Activated CD8-positive, alpha-beta memory T cell treated with anti-CD3 and anti-CD28 coated beads for 24 hours (primary cell): ENCODE measurements around the gene NAP1L4.

Experiments used
- DNase-seq: peaks from one replicate; pipeline ENCODE4 v3.0.0-alpha.2; 2020

The NAP1L4 gene

GRCh38 chr11:2991452-2992233 lies 486 bp downstream of the NAP1L4 start:
- DNase-seq, result no peak

DNA sequence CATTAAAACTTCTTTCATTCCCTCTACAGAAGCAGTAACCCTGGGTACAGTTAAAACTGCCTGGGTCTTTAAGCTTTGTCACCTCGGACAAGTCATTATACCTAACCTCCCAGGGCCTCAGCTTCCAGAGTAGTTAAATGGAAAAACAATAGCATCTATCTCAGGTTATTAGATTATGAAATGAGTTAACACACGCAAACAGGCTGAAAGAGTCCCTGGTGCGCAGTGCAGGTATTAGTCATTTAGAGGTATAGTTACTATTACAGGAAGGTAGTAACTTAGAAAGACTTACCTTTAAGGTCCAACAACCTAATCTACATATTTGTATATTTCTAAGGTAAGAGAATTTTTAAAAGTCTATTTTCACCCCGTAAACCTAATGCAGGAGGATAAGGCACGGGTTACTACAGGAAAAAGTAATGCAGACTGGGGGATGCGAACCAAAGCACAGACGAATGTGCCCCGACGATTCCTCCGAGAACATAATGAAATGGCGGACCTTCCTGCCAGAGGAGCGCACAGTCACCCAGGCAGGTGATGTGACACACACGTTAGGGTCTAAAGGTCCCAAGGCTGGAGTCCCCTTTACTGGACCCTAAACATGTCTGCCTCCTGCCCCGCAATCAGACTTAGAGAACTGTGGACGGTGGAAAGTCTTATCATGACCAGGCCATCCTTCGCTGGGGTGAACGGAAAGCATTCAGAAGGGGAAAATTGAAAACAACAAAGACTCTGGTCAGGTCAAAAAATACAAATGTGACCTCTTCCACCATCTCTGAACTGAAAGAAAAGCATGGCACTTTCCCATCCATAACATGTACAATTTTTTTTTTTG lies 1.3 kb downstream of the NAP1L4 start:
- peak; percentile 78 for DNase-seq

GRCh38 chr11:2989551-2989950 lies 2.6 kb downstream of the NAP1L4 start:
- no peak for DNase-seq

DNA sequence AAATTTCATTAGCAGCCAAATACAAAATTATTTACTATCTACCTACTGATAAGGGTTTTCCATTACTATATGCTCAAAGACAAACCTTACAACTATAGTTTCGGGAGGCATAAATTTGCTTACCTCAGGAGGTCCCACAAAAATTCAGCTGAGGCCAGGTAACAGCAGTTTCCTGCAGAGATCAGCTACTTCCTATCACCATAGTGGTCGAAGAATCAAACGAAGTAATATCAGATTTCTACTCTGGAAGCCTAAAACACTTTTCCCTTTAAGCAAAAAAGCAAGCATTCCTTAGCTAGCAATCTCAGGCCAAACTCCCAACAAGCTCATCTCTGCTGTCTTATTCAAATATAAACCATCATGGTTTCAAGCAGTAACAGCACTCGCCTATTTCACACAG lies 3.1 kb downstream of the NAP1L4 start:
- DNase-seq, result no peak

DNA sequence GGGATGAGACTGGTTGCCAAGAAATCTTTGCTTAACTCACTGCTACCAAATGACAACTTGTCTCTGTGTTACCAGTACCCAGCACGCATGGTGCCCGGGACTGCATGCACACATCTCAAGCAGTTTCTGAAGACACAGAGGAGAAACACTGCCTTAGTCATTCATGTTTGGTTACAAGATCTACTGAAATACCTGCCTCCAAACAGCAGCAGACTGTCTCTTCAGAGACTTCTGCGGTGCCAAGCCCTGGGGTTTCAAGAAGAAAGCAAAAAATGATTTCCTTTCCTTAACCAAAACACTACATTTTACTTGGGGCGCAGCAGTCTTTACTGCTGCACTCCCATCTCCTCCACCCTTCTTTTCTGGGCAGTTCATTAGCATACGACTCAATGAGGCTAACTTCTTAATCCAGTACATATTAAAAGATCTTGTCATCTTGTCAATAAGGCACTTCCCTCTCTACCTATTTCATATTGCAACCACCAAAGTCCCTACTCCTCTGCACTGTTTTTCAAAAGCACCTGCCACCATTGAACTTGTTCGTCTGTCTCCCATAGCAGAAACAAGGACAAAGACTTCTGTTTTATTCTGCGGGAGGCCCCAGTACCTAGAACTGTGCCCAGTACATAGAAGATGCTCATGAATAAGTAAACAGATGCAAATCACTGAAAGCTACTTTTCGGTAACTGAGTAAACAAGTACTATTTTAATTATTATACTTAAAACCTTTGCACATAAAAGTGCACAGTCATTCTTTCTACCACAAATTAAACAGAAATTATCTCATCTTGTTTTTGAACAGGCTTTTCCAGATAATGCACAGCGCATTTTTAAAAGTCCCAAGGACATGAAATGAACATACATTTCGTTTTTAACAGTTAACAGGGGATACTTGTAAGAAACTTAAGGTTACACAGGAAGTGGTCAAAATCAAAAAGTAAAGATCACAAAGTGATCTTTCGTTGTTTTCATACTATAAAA lies 4.0 kb downstream of the NAP1L4 start:
- no peak for DNase-seq

DNA sequence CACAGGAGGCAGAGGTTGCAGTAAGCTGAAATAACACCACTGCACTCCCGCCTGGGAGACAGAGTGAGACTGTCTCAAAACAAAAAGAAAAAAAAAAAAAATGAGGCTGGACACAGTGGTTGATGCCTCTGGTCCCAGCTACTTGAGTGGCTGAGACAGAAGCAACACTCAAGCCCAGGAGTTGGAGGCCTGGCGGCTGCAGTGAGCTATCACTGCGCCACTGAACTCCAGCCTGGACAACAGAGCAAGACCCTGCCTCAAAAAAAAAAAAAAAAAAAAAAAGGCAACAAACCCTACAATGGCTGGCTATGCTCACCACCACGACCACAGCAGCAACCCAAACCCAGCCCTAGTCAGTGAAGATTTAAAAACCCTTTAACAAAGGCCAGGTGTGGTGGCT lies 8.2 kb downstream of the NAP1L4 start:
- DNase-seq, result no peak

- DNase-seq, result no peak
Measured at GRCh38 chr11:2982214-2982613, 9.9 kb downstream of the NAP1L4 start.

DNA sequence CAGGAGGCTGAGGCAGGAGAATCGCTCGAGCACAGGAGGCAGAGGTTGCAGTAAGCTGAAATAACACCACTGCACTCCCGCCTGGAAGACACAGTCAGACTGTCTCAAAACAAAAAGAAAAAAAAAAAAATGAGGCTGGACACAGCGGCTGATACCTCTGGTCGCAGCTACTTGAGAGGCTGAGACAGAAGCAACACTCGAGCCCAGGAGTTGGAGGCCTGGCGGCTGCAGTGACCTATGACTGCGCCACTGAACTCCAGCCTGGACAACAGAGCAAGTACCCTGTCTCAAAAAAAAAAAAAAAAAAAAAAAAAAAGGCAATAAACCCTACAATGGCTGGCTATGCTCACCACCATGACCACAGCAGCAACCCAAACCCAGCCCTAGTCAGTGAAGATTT lies 11.0 kb downstream of the NAP1L4 start:
- peak; percentile 52 for DNase-seq

- peak; percentile 50 for DNase-seq
Measured at GRCh38 chr11:2980168-2980840, 11.8 kb downstream of the NAP1L4 start.

GRCh38 chr11:2977113-2977512 lies 15.0 kb downstream of the NAP1L4 start:
- DNase-seq, result no peak

- DNase-seq, result no peak
Measured at GRCh38 chr11:2976294-2977063, 15.7 kb downstream of the NAP1L4 start.

DNA sequence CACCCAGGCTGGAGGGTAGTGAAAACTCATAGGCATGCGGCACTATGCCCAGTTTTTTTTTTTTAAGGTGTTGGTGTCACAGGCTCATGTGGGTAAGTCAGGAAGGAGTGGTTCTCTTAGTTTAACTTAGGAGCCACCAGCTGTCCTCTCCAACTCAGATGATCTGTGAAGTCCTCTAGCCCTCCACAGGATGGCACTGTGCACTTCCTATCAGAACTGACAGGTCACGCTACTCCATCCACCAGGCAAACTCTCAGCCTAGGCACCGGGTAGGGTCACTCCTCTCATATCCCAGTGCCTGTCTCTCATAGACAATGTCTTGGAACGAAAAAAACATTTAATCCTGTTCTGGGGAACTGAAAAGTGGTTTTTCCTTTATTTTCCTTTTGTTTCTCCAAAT lies 16.5 kb downstream of the NAP1L4 start:
- peak; percentile 66 for DNase-seq

DNA sequence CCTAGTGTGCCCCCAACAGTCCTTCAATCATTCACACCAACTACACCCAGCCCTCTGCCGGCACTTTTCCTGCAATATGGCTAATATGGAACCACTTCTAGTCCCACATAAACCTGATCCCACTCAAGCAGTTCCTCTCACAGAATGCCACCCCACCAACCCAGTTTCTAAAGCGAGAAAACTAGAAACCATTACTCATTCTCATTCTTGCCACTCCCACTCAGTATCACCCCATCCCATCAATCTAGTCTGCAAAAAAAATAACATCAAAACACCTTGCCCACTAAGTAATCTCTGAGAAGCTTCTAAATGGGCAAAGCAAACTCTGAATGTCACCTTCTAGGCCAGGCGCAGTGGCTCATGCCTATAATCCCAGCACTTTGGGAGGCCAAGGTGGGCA lies 17.9 kb downstream of the NAP1L4 start:
- DNase-seq, result peak; percentile 49

DNA sequence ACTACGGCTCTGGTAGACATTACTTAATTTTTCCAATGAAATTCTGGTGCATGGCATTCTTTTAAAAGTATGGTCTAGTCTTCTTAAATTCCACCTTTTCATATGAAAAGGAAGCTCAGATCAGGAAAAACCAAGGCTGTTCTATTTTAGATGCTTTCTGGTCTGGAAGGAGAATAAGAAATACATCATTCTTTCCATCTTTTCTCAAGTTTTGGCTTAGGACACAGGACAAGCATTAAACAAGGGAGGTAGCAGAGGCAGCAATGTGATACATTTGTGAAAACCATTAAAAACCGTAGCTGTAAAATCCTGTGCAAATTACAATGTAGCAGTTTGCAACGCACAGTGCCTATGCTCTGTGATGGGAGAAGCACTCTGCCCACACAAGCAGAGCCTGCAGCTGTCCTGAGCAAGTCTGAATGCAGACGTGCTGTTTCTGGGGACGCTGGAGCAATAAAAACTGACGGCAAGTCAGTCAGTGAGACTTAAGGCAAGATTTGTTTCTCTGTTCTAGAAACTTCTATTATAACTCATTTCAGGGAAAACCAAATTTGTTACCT lies 23.7 kb downstream of the NAP1L4 start:
- no peak for DNase-seq

DNA sequence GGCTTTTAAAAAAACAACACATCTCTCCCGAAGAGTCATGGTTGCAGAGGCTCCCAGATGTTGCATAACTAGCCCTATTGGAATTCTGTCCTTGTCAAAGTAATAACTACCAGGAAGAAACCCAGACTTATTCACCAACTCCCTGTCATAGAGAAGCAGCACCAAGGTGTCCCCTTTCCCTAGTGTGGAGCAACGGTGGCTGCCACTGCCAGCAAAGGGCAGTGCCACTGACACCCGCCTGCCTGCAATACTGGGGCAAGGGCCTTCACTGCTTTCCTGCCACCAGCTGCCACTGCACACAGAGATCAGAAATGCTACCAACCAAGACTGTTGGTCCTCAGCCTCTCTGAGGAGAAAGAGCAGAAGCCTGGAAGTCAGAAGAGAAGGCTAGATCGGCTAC lies 27.3 kb downstream of the NAP1L4 start:
- DNase-seq, result no peak

GRCh38 chr11:2963761-2964160 lies 28.4 kb downstream of the NAP1L4 start:
- DNase-seq, result no peak

GRCh38 chr11:2963112-2963754 lies 28.9 kb downstream of the NAP1L4 start:
- no peak for DNase-seq

- no peak for DNase-seq
Measured at GRCh38 chr11:2961080-2961479, 31.0 kb downstream of the NAP1L4 start.

- no peak for DNase-seq
Measured at GRCh38 chr11:2960139-2960538, 32.0 kb downstream of the NAP1L4 start.

DNA sequence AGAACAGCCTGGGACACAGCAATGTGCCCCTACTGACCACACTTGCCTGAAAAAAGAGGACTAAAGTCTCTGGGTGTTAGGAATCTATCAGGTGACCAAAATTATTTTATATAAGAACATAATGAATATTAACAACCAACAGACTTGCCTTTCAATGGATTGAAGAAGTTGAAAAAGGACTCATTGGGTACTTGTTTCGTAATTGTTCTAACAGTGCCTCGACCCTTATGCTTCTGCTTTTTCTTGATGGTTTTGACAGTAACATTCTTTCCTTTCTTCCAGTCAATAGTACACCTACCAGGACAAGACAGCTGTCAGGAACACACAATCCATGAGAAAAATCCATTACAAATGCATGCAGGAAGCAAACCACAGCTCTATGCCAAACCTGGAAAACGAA lies 33.9 kb downstream of the NAP1L4 start:
- DNase-seq, result no peak
